GM13976 (cell line): Measurements from ENCODE around the gene HSD17B12.
"Not testable (repeated sequence)": the region's sequence is repeated elsewhere in the genome, so short reads cannot be mapped to it uniquely, and the experiment has no call there.

Experiments
- DNase-seq: peaks from one replicate; pipeline ENCODE4 v3.0.0; 2012; ENCODE audit warnings: low spot score
- CTCF ChIP-seq: IDR thresholded peaks from 2 replicates; pipeline ENCODE4 v1.5.1; 2012; ENCODE audit warnings: borderline replicate concordance, mild to moderate bottlenecking; ENCODE audit not compliant: insufficient read depth; ENCODE audit errors: extremely low read depth, missing control alignments, control extremely low read depth
- in situ Hi-C: fragments of 300-500 bp; cut with MboI; formaldehyde crosslinking; loops from one replicate; pipeline ENCODE4 v1.12.0; 2022; ENCODE audit warnings: low sequenced_read_pairs, mixed read lengths, inconsistent platforms; ENCODE audit not compliant: unreplicated experiment

HSD17B12 gene

GRCh38 chr11:43751726-43752125 is 71.2 kb downstream of the HSD17B12 start:
- TF ChIP-seq CTCF: no peak
- in situ Hi-C loops: no loop called here
- DNase-seq: no peak

DNA sequence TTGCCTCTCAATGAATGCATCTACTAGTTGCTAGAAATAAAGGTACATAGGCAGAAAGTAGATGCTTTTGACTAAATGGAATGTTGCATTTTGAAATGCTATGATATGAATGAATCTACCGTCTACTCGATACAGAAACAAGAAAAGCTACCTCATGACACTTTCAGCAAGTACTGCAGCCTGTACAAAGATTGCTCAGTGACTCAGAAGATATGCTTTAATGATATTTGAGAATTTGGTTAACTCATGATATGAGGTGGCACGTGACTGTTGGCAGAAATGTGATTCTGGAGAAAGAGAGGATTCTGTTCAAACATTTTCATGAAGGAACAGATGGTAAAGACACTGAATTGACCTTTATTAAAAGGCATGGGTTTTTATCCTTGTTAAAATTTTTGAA is 76.0 kb downstream of the HSD17B12 start:
- no peak for DNase-seq
- in situ Hi-C loops: no loop called here
- no peak for TF ChIP-seq CTCF

DNA sequence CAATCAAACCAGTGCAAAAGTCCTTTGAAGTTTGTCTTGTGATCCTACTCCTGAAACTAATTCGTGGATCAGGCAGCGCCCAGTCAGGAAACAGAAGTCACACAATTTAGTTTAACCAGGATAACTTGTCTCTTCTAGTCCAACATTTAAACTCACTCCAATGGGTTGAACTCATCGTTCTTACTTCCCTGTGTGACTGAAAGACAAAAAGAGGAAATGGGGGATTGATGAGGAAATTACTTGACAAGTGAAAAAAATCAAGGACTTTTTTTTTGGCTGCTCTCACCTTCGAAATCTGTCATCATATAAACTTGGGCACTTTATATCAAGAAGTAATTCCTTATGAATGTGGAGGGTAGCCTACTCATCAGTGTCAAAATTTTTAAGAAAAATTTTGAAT is 78.4 kb downstream of the HSD17B12 start:
- no peak for DNase-seq
- no peak for TF ChIP-seq CTCF
- in situ Hi-C loops: no loop called here

DNA sequence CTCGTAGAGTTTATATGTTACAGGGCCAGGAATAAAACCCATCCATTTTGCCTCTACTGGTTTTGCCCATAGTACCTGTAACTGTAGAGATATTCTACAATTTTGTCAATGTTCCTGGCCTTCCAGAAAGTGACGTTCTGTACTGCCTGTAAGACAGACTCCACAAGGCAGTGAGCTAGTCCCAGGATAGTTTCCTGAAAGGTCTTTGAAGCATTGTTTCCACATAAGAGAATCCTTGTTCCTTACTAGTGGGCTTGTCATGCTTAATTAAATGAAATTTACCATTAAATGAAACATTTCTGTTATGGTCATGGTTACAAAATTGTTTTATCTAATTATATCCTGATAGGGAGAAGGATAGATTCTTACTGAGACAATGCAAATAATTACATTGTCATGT is 80.4 kb downstream of the HSD17B12 start:
- in situ Hi-C loops: no loop called here
- no peak for DNase-seq
- no peak for TF ChIP-seq CTCF

- in situ Hi-C loops: no loop called here
- DNase-seq: no peak
- TF ChIP-seq CTCF: no peak
Measured at GRCh38 chr11:43765194-43765593, 84.7 kb downstream of the HSD17B12 start.

DNA sequence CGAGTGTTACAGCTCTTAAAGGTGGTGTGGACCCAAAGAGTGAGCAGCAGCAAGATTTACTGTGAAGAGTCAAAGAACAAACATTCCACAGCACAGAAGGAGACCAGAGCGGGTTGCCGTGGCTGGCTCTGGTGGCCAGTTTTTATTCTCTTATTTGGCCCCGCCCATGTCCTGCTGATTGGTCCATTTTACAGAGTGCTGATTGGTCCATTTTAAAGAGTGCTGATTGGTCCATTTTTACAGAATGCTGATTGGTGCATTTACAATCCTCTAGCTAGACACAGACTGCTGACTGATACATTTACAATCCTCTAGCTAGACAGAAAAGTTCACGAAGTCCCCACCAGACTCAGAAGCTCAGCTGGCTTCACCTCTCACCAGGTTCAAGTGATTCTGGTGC is 88.1 kb downstream of the HSD17B12 start:
- DNase-seq, in situ Hi-C loops: not testable (repeated sequence)

- no peak for TF ChIP-seq CTCF
- in situ Hi-C loops: no loop called here
- no peak for DNase-seq
Measured at GRCh38 chr11:43770173-43770572, 89.6 kb downstream of the HSD17B12 start.
